Endothelial cell (in vitro differentiated cells): ENCODE results near the gene RPAIN. TPM values are rescaled to one million over a fixed set of nuclear protein-coding genes. Genes with fewer than 3 reads are reported as not detected.

Experiments used
- DNase-seq: peaks from one replicate; pipeline ENCODE4 v3.0.0; 2021; ENCODE audit warnings: low spot score
- H3K27ac Mint-ChIP-seq: one replicate; pipeline ENCODE4 v1.8.0; 2021; ENCODE audit warnings: mixed read lengths, inconsistent platforms; ENCODE audit not compliant: unreplicated experiment
- H3K27me3 Mint-ChIP-seq: one replicate; pipeline ENCODE4 v1.8.0; 2021; ENCODE audit warnings: mild to moderate bottlenecking, moderate library complexity, mixed read lengths, inconsistent platforms; ENCODE audit not compliant: unreplicated experiment
- H3K36me3 Mint-ChIP-seq: one replicate; pipeline ENCODE4 v1.8.0; 2021; ENCODE audit warnings: mild to moderate bottlenecking, low read depth, mixed read lengths, inconsistent platforms; ENCODE audit not compliant: unreplicated experiment
- H3K4me1 Mint-ChIP-seq: one replicate; pipeline ENCODE4 v1.8.0; 2021; ENCODE audit warnings: mild to moderate bottlenecking, mixed read lengths, inconsistent platforms; ENCODE audit not compliant: unreplicated experiment
- H3K4me3 Mint-ChIP-seq: one replicate; pipeline ENCODE4 v1.8.0; 2021; ENCODE audit warnings: mild to moderate bottlenecking, mixed read lengths, inconsistent platforms; ENCODE audit not compliant: unreplicated experiment
- H3K9me3 Mint-ChIP-seq: one replicate; pipeline ENCODE4 v1.8.0; 2021; ENCODE audit warnings: mixed read lengths, inconsistent platforms; ENCODE audit not compliant: unreplicated experiment
- CTCF ChIP-seq: fragments of 200-600 bp; sonication (generic); IDR thresholded peaks from one replicate; pipeline ENCODE4 v1.5.0; 2021; ENCODE audit warnings: antibody characterized with exemption; ENCODE audit not compliant: unreplicated experiment
- long read RNA-seq: library from polyadenylated mRNA; unstranded; transcript quantifications from one replicate; pipeline ENCODE4 v2.0.0, GENCODE V29; 2020; ENCODE audit not compliant: unreplicated experiment
- total RNA-seq: library from RNA; stranded (reverse); fragmentation: NEBNext Ultra II Directional; extraction: Animal tissue kit (Norgen Biotek cat#: 25700); gene quantifications from one replicate; pipeline ENCODE4 v1.2.1, GENCODE V29; 2021; ENCODE audit not compliant: unreplicated experiment

The RPAIN gene, protein sequence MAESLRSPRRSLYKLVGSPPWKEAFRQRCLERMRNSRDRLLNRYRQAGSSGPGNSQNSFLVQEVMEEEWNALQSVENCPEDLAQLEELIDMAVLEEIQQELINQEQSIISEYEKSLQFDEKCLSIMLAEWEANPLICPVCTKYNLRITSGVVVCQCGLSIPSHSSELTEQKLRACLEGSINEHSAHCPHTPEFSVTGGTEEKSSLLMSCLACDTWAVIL
- 47.7 TPM for total RNA-seq
- long read RNA-seq, transcript RPAIN-201 (5 exons, 815 nt), result minor isoform, 5 of 44 reads
- long read RNA-seq, transcript RPAIN-203 (7 exons, 1,535 nt), result major isoform, 12 of 44 reads
- long read RNA-seq, transcript RPAIN-202 (6 exons, 1,394 nt), result minor isoform, 6 of 44 reads
- long read RNA-seq, partial matches to known transcripts, result 0 of 44 reads
- long read RNA-seq, other reads (novel, unspliced or antisense), result 4 of 44 reads

- TF ChIP-seq CTCF, result no peak
- no peaks in the 10 kb centered on the region for H3K9me3 Mint-ChIP-seq
- peaks cover 3% of the 10 kb centered on the region for H3K36me3 Mint-ChIP-seq
- peak; percentile 72 for DNase-seq
- peak within 1 kb of the TSS; percentile 95 for H3K27ac Mint-ChIP-seq
- H3K27me3 Mint-ChIP-seq, result peaks cover 2% of the 10 kb centered on the region
- H3K4me1 Mint-ChIP-seq, result peaks cover 13% of the 10 kb centered on the region
- peak within 1 kb of the TSS; percentile 100 for H3K4me3 Mint-ChIP-seq
These were observed at the start of gene RPAIN for GRCh38 chr17:5419959-5420653. TSS of gene RPAIN (plus strand) at chr17:5420182. CDS start at chr17:5420211, 29 bp downstream.

GRCh38 chr17:5370411-5370810 lies 49.6 kb upstream of the RPAIN start:
- no peak for TF ChIP-seq CTCF

GRCh38 chr17:5373112-5373511 lies 46.9 kb upstream of the RPAIN start:
- Mint-ChIP-seq H3K9me3 (no peaks in the 10 kb centered on the region), H3K36me3 (peaks cover 42% of the 10 kb centered on the region), H3K27ac (no peak overlapping the region), H3K27me3 (peaks cover 2% of the 10 kb centered on the region), H3K4me3 (no peak overlapping the region), H3K4me1 (no peaks in the 10 kb centered on the region)
- no peak for TF ChIP-seq CTCF
- DNase-seq, result no peak

More at GRCh38 chr17:5370411-5370810, 49.6 kb upstream of the RPAIN start:
- H3K27me3 Mint-ChIP-seq, result peaks cover 2% of the 10 kb centered on the region
- no peaks in the 10 kb centered on the region for H3K9me3 Mint-ChIP-seq
- peak overlapping the region; percentile 4 for H3K27ac Mint-ChIP-seq
- H3K36me3 Mint-ChIP-seq, result peaks cover 37% of the 10 kb centered on the region
- DNase-seq, result no peak
- H3K4me1 Mint-ChIP-seq, result no peaks in the 10 kb centered on the region
- H3K4me3 Mint-ChIP-seq, result no peak overlapping the region

- Mint-ChIP-seq H3K27ac (no peak overlapping the region), H3K36me3 (peaks cover 38% of the 10 kb centered on the region), H3K4me1 (peaks cover 15% of the 10 kb centered on the region), H3K9me3 (no peaks in the 10 kb centered on the region), H3K27me3 (peaks cover 1% of the 10 kb centered on the region), H3K4me3 (peak overlapping the region; percentile 32)
- no peak for DNase-seq
- TF ChIP-seq CTCF, result no peak
These were observed 41.3 kb upstream of the RPAIN start for GRCh38 chr17:5378566-5379207.
